ENCODE results near the gene RPA3.
A peak's percentile ranks its signal among the peaks of the same experiment; 100 is the strongest.

RPA3 gene

DNA sequence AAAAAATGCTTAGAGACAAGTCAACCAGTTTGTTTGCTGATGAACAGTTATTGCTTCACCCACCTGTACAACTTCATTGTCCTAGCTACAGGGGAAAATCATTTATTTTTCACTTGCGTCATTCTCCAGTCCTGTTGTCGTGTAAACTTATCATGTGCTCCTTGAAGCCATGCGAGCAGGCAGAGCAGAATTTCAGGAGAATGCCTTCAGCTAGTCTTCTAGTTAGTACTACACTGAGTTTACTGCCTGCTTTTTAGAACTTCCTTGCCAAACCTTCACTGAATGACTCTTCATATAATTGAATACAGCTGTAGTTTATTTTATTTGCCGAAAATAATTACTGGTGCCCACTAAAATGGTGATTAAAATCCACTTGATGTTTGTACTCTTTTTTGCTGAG, 15.6 kb downstream of the RPA3 start:
- no peak overlapping the region for H3K27ac ChIP-seq
- TF ChIP-seq, protein P1, sequence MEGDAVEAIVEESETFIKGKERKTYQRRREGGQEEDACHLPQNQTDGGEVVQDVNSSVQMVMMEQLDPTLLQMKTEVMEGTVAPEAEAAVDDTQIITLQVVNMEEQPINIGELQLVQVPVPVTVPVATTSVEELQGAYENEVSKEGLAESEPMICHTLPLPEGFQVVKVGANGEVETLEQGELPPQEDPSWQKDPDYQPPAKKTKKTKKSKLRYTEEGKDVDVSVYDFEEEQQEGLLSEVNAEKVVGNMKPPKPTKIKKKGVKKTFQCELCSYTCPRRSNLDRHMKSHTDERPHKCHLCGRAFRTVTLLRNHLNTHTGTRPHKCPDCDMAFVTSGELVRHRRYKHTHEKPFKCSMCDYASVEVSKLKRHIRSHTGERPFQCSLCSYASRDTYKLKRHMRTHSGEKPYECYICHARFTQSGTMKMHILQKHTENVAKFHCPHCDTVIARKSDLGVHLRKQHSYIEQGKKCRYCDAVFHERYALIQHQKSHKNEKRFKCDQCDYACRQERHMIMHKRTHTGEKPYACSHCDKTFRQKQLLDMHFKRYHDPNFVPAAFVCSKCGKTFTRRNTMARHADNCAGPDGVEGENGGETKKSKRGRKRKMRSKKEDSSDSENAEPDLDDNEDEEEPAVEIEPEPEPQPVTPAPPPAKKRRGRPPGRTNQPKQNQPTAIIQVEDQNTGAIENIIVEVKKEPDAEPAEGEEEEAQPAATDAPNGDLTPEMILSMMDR (conservative IDR thresholded peaks at IDR 0.05): no peak

DNA sequence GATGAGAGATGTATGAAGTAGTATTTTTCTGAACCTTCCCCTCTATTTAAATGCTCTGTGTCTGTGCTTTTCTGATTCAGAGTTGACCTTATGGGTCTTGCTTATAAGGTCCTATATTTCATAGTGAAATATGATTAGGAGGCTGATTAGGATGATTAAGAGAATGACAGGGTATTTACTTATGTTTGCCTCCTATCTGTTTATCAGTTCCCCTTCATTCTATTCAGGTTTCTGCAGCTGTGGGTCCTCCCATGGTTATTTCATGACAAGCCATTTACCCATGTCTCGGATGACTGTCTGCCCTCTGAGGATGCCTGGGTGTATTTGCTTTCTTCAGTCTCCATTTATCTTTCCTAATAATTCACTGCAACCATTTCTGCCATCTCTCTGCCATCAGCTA, 16.9 kb downstream of the RPA3 start:
- TF ChIP-seq, protein P1 (conservative IDR thresholded peaks at IDR 0.05): no peak
- H3K27ac ChIP-seq: no peak overlapping the region

GRCh38 chr7:7699970-7700369, 18.4 kb downstream of the RPA3 start:
- H3K27ac ChIP-seq: no peak overlapping the region
- TF ChIP-seq, protein P1 (conservative IDR thresholded peaks at IDR 0.05): no peak

DNA sequence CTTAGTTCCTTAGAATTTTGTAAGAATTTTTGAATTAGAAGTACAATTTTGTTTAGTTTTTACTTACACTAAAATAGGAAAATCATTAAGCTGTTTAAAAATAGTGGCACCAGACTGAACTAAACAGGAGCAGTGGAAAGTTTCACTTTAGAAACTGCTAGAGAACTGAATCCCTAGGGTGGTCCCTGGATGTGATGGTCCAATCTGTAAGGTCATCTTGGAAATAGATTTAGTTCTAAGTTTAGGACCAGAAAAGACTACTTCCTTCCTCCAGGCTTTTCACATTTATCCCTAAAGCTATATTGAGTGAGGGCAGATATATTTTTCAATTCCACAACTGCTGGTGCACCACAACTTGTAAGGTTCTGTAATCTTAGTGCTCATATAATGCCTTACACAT, 19.0 kb downstream of the RPA3 start:
- no peak overlapping the region for H3K27ac ChIP-seq
- TF ChIP-seq, protein P1 (conservative IDR thresholded peaks at IDR 0.05): no peak

DNA sequence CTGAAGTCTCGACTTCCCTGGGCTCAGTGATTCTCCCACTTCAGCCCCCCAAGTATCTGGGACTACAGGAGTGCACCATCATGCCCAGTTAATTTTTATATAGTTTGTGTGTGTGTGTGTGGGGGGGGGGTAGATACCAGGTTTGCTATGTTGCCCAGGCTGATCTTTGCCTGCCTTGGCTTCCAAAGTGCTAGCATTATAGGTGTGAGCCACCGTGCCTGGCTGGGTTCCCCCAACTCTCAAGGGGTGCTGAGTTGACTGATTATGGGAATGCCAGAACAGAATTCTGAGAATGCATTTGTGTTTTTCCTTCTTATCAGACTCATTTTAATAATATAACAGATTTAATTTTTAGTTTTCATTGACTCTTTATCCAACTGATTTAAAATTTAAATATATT, 19.5 kb downstream of the RPA3 start:
- TF ChIP-seq, protein P1 (conservative IDR thresholded peaks at IDR 0.05): no peak
- H3K27ac ChIP-seq: no peak overlapping the region

- peak overlapping the region; percentile 21; the same call in 1 of the 2 replicates for H3K27ac ChIP-seq
- TF ChIP-seq, protein P1 (conservative IDR thresholded peaks at IDR 0.05): no peak
Observed at GRCh38 chr7:7696458-7697119, 21.8 kb downstream of the RPA3 start.

DNA sequence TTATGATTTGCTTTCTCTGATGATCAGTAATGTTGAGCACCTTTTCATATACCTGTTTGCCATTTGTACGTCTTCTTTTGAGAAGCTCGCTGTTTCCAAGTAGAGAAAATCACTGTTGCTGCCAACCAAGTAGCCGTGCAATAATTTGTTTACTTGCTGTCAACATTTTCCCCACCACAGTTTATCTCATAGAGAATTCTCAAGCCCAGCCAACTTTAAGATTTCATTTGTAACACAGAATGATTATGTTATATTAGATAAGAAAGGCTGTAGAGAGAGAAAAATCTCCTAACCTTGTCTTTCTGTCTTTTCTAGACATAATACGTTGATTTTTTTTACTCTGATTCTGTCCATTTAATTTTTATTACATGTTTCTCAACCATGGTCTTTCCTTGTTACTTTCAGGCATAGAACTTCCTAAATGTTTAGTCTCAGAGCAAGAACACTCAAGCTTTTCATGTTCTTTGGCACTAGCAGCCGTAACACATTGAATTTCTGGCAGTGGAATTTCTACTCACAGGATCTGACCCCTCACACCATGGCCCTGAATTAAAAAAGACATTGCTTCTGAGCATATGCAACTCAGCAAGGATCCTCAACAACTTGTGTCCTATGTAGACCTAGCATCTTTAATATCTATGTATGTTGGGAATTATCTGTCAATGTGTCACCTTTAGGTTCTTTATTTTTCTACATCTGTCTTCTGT, 23.1 kb downstream of the RPA3 start:
- H3K27ac ChIP-seq: no peak overlapping the region
- TF ChIP-seq, protein P1 (conservative IDR thresholded peaks at IDR 0.05): no peak

Measured in VCaP (cell line).